Stimulated activated CD4-positive, alpha-beta T cell treated with anti-CD3 and anti-CD28 coated beads, Interleukin-4, amount 100 ng/mL, for 4 hours (primary cell): ENCODE measurements around the gene GORAB.

Experiments used
- DNase-seq, 2 experiments: peaks; one replicate each; pipeline ENCODE4 v3.0.0-alpha.2; 2020

The GORAB gene

DNA sequence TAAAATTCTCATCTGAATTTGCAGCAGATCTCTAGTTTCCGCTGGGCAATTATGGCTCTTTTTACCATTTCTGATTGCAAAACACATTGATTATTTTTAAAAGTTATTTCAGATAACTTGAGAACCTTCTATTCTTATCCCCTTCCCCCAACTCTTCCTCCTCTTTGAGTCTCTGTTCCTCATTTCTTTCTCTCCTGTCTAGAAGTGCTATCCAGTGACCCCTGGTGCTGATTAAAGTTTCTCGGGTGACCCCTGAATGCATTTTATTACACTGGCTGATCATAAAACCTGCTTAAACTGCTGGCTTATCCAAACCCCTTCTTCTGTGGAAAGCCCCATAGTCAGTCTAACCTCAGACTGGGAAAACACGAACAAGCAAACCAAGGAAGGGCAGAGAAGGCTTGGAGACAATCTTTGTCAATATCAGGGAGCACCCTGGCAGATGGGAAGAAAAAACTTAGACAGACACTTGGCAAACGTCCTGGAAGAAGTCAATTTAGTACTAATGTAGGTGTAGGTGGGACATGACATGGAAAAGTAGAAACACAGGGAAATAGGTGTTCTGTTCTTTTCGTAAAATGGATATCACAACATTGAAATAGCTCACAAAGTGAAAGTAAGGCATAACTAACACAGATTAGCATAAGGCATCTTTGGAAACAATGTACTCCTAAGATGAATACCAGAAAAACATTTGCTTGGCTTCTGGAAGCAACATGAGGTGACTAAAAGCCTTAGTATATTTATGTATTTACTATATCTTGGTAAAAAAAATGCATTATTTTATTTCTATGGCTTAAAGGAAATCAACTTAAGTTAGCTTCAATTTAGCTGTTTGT, 61.4 kb downstream of the GORAB start:
- no peak for DNase-seq

DNA sequence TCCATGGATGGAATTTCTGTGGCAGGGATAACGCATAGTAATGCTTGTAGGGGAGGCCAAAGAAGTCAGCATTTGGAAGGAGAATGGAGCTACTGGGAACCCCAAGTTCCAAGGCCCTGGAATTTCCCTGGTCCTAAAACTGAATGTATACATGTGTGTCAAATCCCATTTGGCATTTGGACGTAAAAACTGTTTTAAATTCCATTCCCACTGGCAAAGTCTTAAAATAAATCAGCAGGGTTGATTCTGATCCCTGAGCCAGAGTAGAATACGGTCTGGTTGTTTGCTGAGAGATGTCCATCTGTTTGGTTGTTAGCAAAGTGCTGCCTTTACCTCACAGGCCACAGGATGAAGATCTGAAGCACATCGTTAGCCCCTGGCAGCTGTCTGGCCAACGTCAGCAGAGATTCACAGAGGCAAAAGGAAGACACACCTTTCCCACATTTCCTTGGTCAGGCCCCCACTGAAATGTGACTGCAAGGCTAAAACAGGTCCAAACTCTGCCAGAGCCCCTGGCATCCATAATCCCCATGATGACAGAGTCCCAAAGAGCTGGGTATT, 62.2 kb downstream of the GORAB start:
- no peak for DNase-seq

DNA sequence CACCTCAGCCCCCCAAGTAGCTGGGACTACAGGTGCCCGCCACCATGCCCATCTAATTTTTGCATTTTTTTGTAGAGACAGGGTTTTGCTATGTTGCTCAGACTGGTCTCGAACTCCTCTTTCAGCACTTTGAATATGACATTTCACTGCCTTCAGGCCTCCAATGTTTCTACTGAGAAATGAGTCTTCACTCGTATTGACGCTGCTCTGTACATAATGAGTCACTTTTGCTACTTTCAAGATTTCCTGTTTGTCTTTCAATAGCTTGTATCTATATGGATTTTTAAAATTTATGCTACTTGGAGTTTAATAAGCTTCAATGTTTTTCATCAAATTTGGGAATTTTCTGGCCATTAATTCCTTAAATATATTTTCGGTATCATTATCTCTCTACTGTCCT, 64.7 kb downstream of the GORAB start:
- DNase-seq = no peak

DNA sequence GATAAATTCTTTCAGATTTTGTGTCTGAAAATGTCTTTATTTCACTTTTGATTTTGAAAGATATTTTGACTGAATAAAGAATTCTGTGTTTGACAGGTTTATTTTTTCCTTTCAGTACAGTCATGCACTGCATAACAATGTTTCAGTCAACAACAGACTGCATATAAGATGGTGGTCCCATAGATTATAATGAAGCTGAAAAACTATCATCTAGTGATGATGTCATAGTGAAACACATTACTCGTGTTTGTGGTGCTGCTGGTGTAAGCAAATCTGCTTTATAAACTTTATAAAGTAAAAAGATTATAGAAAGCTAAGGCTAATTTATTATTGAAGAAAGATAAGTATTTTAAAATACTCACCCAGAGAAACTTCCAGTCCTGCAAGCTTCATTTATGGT, 66.7 kb downstream of the GORAB start:
- no peak for DNase-seq

DNA sequence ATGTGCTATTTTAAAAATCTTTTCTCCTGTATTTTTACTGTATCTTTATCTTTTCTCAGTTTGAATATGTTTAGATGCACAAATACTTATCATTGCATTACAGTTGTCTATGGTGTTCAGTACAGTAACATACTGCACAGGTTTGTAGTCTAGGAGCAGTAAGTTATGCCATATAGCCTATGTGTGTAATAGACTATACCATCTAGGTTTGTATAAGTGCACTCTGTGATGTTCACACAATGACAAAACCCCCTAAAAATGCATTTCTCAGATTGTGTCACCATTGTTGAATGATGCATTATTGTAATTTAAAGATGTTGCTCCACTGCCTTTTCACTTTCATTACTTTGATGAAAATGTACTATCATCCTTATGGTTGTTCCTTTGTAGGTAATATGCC, 67.1 kb downstream of the GORAB start:
- DNase-seq = no peak

DNA sequence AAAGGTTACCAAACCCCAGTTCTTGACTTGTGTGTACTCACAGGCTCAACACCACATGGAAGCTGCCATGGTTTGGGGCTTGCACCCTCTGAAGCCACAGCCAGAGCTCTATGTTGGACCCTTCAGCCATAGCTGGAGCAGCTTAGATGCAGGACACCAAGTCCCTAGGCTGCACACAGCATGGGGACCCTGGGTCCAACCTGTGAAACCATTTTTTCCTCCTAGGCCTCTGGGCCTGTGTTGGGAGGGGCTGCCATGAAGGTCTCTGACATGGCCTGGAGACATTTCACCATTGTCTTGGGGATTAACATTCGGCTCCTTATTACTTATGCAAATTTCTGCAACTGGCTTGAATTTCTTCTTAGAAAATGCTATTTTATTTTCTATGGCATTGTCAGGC, 69.9 kb downstream of the GORAB start:
- DNase-seq = no peak
